GM12878 (cell line): Measurements from ENCODE around the gene KLF12.

Source experiments
- CEBPB ChIP-seq, 2 experiments: fragments of 150-350 bp in 1 of 2; IDR thresholded peaks; 2 replicates each; pipeline ENCODE4 v1.6.1; 2012 to 2014; ENCODE audit warnings: low read depth in 2 of 2, low read length in 2 of 2, borderline replicate concordance in 1 of 2, inconsistent platforms in 1 of 2
- CTCF ChIP-seq, 3 experiments: IDR thresholded peaks in 2 of 3; conservative IDR thresholded peaks in 1 of 3; 2 replicates each; pipeline ENCODE4 v1.5.1; 2011; ENCODE audit warnings: low read depth in 3 of 3, low read length in 3 of 3, mild to moderate bottlenecking in 3 of 3, control low read depth in 2 of 3, moderate library complexity in 2 of 3, inconsistent platforms in 1 of 3, mixed read lengths in 1 of 3; ENCODE audit not compliant: control insufficient read depth in 2 of 3, insufficient read depth in 1 of 3; ENCODE audit errors: extremely low read depth in 1 of 3
- E4F1 ChIP-seq: fragments of 450-650 bp; IDR thresholded peaks from 2 replicates; pipeline ENCODE4 v1.6.1; 2018; ENCODE audit warnings: borderline replicate concordance, mild to moderate bottlenecking; ENCODE audit not compliant: partially characterized antibody
- FOXM1 ChIP-seq: IDR thresholded peaks from 2 replicates; pipeline ENCODE4 v1.6.1; 2012; ENCODE audit warnings: low read depth, mild to moderate bottlenecking, inconsistent platforms, low read length, moderate library complexity
- NR2C1 ChIP-seq: fragments of 450-650 bp; IDR thresholded peaks from 2 replicates; pipeline ENCODE4 v1.6.1; 2017; ENCODE audit warnings: antibody characterized with exemption, mild to moderate bottlenecking, moderate library complexity
- SUPT20H ChIP-seq: IDR thresholded peaks from 2 replicates; pipeline ENCODE4 v1.6.1; 2011; ENCODE audit warnings: low read depth, mild to moderate bottlenecking, low read length, moderate library complexity, borderline replicate concordance; ENCODE audit not compliant: control insufficient read depth
- YY1 ChIP-seq: IDR thresholded peaks from 2 replicates; pipeline ENCODE4 v1.6.1; 2011; ENCODE audit warnings: low read depth, mild to moderate bottlenecking, low read length
- ZNF592 ChIP-seq: fragments of 450-650 bp; IDR thresholded peaks from 2 replicates; pipeline ENCODE4 v1.6.1; 2017; ENCODE audit warnings: mild to moderate bottlenecking, moderate library complexity

- TF ChIP-seq FOXM1, result no peak
- no peak for TF ChIP-seq CTCF (IDR thresholded peaks at IDR 0.05 in 2 of 3, conservative IDR thresholded peaks at IDR 0.05 in 1 of 3; ENCODE audit: control insufficient read depth in 2 of 3, extremely low read depth in 1 of 3, insufficient read depth in 1 of 3, low read depth in 3 of 3, low read length in 3 of 3)
- TF ChIP-seq SUPT20H, result no peak
- TF ChIP-seq E4F1, result no peak
- no peak for TF ChIP-seq YY1
- TF ChIP-seq NR2C1, result no peak
- TF ChIP-seq ZNF592, result no peak
- no peak for TF ChIP-seq CEBPB (IDR thresholded peaks at IDR 0.05; ENCODE audit: borderline replicate concordance in 1 of 2, low read depth in 2 of 2, low read length in 2 of 2)
These were observed 3.0 kb downstream of the KLF12 start for GRCh38 chr13:74131227-74131626.
